Neutrophil (primary cell): Measurements from ENCODE around the gene RASAL1.

Source experiments
- H3K27ac ChIP-seq: fragments of 200-600 bp; sonication (generic); 2 replicates; pipeline ENCODE4 v1.5.1; 2016; ENCODE audit warnings: mild to moderate bottlenecking, moderate library complexity
- H3K27me3 ChIP-seq: fragments of 200-600 bp; sonication (generic); 2 replicates; pipeline ENCODE4 v1.6.0; 2016; ENCODE audit warnings: mild to moderate bottlenecking
- H3K36me3 ChIP-seq: fragments of 200-600 bp; sonication (generic); 2 replicates; pipeline ENCODE4 v1.5.1; 2017
- H3K4me1 ChIP-seq, 2 experiments: fragments of 200-600 bp in 1 of 2; sonication (generic) in 1 of 2; 1 replicate in 1 of 2; 2 replicates in 1 of 2; pipeline versions ENCODE4 v1.5.1 to v1.6.1; 2013 to 2016; ENCODE audit warnings: low read depth in 1 of 2, low read length in 1 of 2, mild to moderate bottlenecking in 1 of 2, moderate library complexity in 1 of 2; ENCODE audit not compliant: control insufficient read depth in 1 of 2, insufficient read depth in 1 of 2
- H3K4me3 ChIP-seq, 2 experiments: fragments of 200-600 bp in 1 of 2; sonication (generic) in 1 of 2; 1 replicate in 1 of 2; 2 replicates in 1 of 2; pipeline ENCODE4 v1.5.1; 2013 to 2016; ENCODE audit warnings: low read depth in 1 of 2, low read length in 1 of 2, mild to moderate bottlenecking in 1 of 2, moderate library complexity in 1 of 2
- H3K9me3 ChIP-seq: fragments of 200-600 bp; sonication (generic); 2 replicates; pipeline ENCODE4 v1.5.1; 2016
- CTCF ChIP-seq: fragments of 200-600 bp; sonication (generic); IDR thresholded peaks from 2 replicates; pipeline ENCODE4 v1.5.1; 2016; ENCODE audit warnings: antibody characterized with exemption

The RASAL1 gene

GRCh38 chr12:113133036-113133435, 2.5 kb downstream of the RASAL1 start:
- Histone ChIP-seq H3K9me3 (no peaks in the 10 kb centered on the region), H3K4me3 (no peak overlapping the region), H3K4me1 (no peaks in the 10 kb centered on the region), H3K27me3 (peaks cover 43% of the 10 kb centered on the region), H3K36me3 (no peaks in the 10 kb centered on the region), H3K27ac (no peak overlapping the region)
- no peak for TF ChIP-seq CTCF

GRCh38 chr12:113131556-113131955, 4.0 kb downstream of the RASAL1 start:
- Histone ChIP-seq H3K27ac (no peak overlapping the region), H3K9me3 (no peaks in the 10 kb centered on the region), H3K4me3 (no peak overlapping the region), H3K4me1 (no peaks in the 10 kb centered on the region), H3K36me3 (no peaks in the 10 kb centered on the region), H3K27me3 (peaks cover 43% of the 10 kb centered on the region)
- TF ChIP-seq CTCF, result no peak

GRCh38 chr12:113130457-113131135, 5.0 kb downstream of the RASAL1 start:
- H3K4me3 ChIP-seq, result no peak overlapping the region
- H3K36me3 ChIP-seq, result no peaks in the 10 kb centered on the region
- no peaks in the 10 kb centered on the region for H3K9me3 ChIP-seq
- TF ChIP-seq CTCF, result no peak
- H3K4me1 ChIP-seq, result no peaks in the 10 kb centered on the region
- H3K27ac ChIP-seq, result no peak overlapping the region
- H3K27me3 ChIP-seq, result peaks cover 34% of the 10 kb centered on the region

- Histone ChIP-seq H3K27ac (no peak overlapping the region), H3K9me3 (no peaks in the 10 kb centered on the region), H3K4me1 (no peaks in the 10 kb centered on the region), H3K36me3 (no peaks in the 10 kb centered on the region), H3K27me3 (peaks cover 27% of the 10 kb centered on the region), H3K4me3 (no peak overlapping the region)
- no peak for TF ChIP-seq CTCF
These were observed 5.7 kb downstream of the RASAL1 start for GRCh38 chr12:113129664-113130456.

GRCh38 chr12:113128802-113129663, 6.5 kb downstream of the RASAL1 start:
- H3K4me3 ChIP-seq, result no peak overlapping the region
- H3K4me1 ChIP-seq, result no peaks in the 10 kb centered on the region
- no peak overlapping the region for H3K27ac ChIP-seq
- no peaks in the 10 kb centered on the region for H3K36me3 ChIP-seq
- H3K9me3 ChIP-seq, result no peaks in the 10 kb centered on the region
- TF ChIP-seq CTCF, result no peak
- peaks cover 18% of the 10 kb centered on the region for H3K27me3 ChIP-seq
